NT2/D1 (cell line): ENCODE data around the gene TOP3B.

Experiments
- DNase-seq: peaks from one replicate; pipeline ENCODE4 v3.0.0-alpha.2; 2011; ENCODE audit warnings: low read depth, low spot score
- H3K27me3 ChIP-seq: 2 replicates; pipeline ENCODE4 v1.6.0; 2011; ENCODE audit warnings: mild to moderate bottlenecking; ENCODE audit not compliant: insufficient read length, insufficient read depth
- H3K36me3 ChIP-seq: 2 replicates; pipeline ENCODE4 v1.6.1; 2011; ENCODE audit warnings: mild to moderate bottlenecking, low read length, mixed read lengths; ENCODE audit not compliant: insufficient read depth, insufficient read length
- H3K4me1 ChIP-seq: 2 replicates; pipeline ENCODE4 v1.5.1; 2011; ENCODE audit not compliant: insufficient read depth, insufficient read length
- H3K4me3 ChIP-seq: 2 replicates; pipeline ENCODE4 v1.5.1; 2011; ENCODE audit warnings: low read depth; ENCODE audit not compliant: insufficient read length
- H3K9ac ChIP-seq: 2 replicates; pipeline ENCODE4 v1.6.0; 2011; ENCODE audit warnings: low read depth; ENCODE audit not compliant: insufficient read length
- H3K9me3 ChIP-seq: 2 replicates; pipeline ENCODE4 v1.5.1; 2011; ENCODE audit warnings: mild to moderate bottlenecking, low read length; ENCODE audit not compliant: insufficient read depth
- SUZ12 ChIP-seq: IDR thresholded peaks from 2 replicates; pipeline ENCODE4 v1.6.1; 2011; ENCODE audit not compliant: insufficient read length, insufficient read depth; ENCODE audit errors: extremely low read depth
- YY1 ChIP-seq: IDR thresholded peaks from 2 replicates; pipeline ENCODE4 v1.6.1; 2011; ENCODE audit not compliant: insufficient read length, insufficient read depth
- ZNF274 ChIP-seq: IDR thresholded peaks from 2 replicates; pipeline ENCODE4 v1.6.1; 2011; ENCODE audit warnings: mild to moderate bottlenecking, low read depth, low read length

TOP3B gene

DNA sequence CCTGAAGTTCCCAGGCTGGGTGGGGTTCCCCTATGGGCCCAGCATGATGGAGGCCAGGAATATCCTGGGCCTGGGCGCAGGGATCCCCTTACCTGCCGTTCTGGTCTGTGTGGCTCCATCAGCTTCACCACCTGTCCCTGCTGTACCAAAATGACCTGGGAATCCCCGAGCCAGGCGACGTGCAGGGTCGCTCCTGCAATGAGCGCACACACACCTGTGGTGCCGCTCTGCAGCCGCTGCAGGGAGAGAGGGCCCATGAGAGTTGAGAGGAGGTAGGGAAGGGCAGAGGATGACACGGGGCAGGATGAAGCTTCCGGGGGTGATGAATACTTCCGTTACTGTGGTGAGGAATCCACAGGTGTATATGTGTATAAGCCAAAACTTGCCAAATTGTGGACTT lies 51.5 kb downstream of the TOP3B start:
- peaks cover 44% of the 10 kb centered on the region for H3K36me3 ChIP-seq
- no peak for TF ChIP-seq SUZ12
- TF ChIP-seq YY1, result no peak
- TF ChIP-seq ZNF274, result no peak
- no peak overlapping the region for H3K9ac ChIP-seq
- no peaks in the 10 kb centered on the region for H3K27me3 ChIP-seq
- no peak overlapping the region for H3K4me3 ChIP-seq
- H3K9me3 ChIP-seq, result no peaks in the 10 kb centered on the region
- no peak for DNase-seq
- peaks cover 21% of the 10 kb centered on the region for H3K4me1 ChIP-seq

DNA sequence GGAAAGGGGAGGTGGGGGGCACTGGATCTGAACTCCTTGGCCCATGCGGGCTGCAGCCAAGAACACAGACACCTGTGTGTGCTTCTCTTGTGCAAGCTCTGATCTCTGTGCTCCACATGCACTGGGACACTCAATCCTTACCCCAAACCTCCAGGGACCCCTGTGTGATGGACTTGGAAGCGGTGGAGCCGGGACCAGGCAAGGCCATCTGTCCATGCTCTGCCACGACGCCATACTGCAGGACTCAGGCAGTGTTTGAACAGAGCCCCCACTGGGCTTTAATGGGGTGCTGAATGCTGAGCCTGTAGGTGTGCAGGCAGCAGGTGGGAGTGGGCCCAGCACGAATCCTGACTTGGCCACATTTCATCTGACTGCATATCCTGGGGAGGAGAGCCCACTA lies 53.3 kb downstream of the TOP3B start:
- Histone ChIP-seq H3K4me1 (peaks cover 23% of the 10 kb centered on the region), H3K4me3 (no peak overlapping the region), H3K9ac (no peak overlapping the region), H3K36me3 (peaks cover 37% of the 10 kb centered on the region), H3K27me3 (no peaks in the 10 kb centered on the region), H3K9me3 (no peaks in the 10 kb centered on the region)
- TF ChIP-seq ZNF274 (no peak), YY1 (no peak)
- DNase-seq, result no peak

DNA sequence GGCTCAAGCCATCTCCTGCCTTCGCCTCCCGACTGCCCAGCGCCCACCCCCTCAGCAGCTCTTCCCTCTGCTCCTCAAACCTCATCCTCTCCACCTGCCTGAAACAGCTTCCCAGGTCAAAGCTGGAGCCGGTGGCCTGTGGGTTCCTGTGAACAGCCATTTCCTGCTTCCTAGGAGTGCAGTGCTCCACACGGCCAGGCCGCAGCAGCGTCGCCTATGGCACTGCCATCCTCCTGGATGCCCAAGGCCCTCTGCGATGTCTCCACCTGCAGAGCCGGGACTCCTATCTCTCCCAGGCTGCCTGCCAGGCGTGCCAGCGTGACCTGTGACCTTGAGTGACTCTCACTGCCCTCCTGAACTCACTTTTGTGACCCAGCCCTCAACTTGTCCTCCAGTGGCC lies 54.5 kb downstream of the TOP3B start:
- H3K4me3 ChIP-seq, result no peak overlapping the region
- no peaks in the 10 kb centered on the region for H3K27me3 ChIP-seq
- H3K9me3 ChIP-seq, result no peaks in the 10 kb centered on the region
- peaks cover 23% of the 10 kb centered on the region for H3K4me1 ChIP-seq
- DNase-seq, result no peak
- H3K36me3 ChIP-seq, result peaks cover 30% of the 10 kb centered on the region
- no peak overlapping the region for H3K9ac ChIP-seq
- TF ChIP-seq YY1, result no peak
- no peak for TF ChIP-seq ZNF274
- TF ChIP-seq SUZ12, result no peak

DNA sequence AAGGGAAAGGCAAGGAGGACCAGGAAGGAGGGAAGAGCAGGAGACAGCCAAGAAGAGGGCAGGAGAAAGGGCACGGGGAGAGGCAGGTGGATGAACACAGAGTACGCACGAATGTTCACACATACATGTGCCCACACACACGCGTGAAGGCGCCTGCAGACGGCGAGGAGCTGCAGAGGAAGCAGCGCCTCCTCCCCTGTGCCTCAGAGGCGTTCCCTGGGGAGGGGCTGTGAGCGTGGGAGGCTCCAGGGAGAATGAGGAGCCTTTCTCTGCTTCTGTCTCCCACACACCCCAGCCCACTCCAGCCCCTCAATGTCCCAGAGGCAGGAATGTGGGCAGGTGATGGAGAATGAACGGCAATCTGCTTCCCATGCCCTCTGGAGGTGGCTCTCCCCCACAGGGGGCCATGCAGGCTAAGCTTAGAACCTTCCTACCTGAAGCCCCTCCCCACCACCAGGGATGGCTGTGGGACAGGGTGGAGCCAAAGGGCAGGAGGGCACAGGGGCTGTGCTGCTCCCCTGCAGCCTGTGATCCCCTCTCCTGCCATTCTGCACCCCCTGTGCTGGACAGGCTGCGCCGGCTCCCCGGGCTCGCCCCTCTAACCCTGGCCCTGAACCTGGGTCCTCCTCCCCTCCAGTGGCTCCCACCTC lies 55.3 kb downstream of the TOP3B start:
- DNase-seq, result no peak
- no peaks in the 10 kb centered on the region for H3K27me3 ChIP-seq
- no peak for TF ChIP-seq ZNF274
- no peak for TF ChIP-seq SUZ12
- no peak for TF ChIP-seq YY1
- H3K4me1 ChIP-seq, result peaks cover 25% of the 10 kb centered on the region
- peaks cover 24% of the 10 kb centered on the region for H3K36me3 ChIP-seq
- H3K9me3 ChIP-seq, result no peaks in the 10 kb centered on the region
- no peak overlapping the region for H3K4me3 ChIP-seq
- H3K9ac ChIP-seq, result peak overlapping the region; percentile 28

DNA sequence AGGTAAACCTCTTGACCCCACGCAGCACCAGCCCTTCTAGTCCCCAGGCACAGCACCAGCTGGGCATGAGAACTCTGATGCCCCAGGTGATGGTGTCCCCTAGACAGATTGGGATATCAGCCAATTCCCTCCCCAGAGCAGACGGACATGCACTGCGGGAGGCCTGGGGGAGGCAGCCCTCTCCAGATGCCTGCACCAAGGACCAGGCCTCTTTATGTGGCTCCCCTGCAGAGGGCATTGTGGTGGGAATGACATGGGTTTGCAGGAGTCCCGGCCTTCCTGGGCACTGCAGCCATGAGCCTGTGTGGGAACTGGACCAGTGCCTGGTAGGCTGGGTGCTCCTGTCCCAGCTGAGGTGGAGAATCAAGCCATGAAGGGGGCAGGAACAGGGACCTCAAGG lies 55.9 kb downstream of the TOP3B start:
- Histone ChIP-seq H3K9ac (peak overlapping the region; percentile 28), H3K27me3 (no peaks in the 10 kb centered on the region), H3K4me3 (no peak overlapping the region), H3K36me3 (peaks cover 22% of the 10 kb centered on the region), H3K4me1 (peaks cover 27% of the 10 kb centered on the region), H3K9me3 (no peaks in the 10 kb centered on the region)
- TF ChIP-seq YY1, result no peak
- no peak for TF ChIP-seq ZNF274
- no peak for TF ChIP-seq SUZ12
- DNase-seq, result no peak

DNA sequence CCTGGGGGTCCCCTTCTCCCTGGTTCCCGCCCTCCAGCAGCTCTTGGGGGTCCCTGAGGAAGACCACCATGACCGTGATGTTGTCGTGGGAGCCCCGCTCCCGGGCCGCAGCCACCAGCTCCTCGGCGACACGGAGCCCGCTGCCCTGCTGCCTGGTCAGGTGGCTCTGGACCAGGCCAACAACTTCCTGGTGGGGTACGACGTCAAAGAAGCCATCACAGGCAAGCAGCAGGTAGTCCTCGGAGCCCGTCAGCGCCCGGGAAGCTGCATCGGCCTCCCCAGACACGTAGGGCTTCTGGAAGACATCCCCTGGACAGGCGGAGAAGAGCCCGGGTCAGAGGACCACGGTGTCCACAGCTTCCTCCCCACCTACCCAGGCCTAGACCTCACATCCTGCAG lies 59.4 kb downstream of the TOP3B start:
- H3K9ac ChIP-seq, result no peak overlapping the region
- H3K4me3 ChIP-seq, result no peak overlapping the region
- H3K27me3 ChIP-seq, result no peaks in the 10 kb centered on the region
- DNase-seq, result no peak
- TF ChIP-seq YY1, result no peak
- TF ChIP-seq ZNF274, result no peak
- no peak for TF ChIP-seq SUZ12
- peaks cover 40% of the 10 kb centered on the region for H3K4me1 ChIP-seq
- no peaks in the 10 kb centered on the region for H3K9me3 ChIP-seq
- H3K36me3 ChIP-seq, result peaks cover 2% of the 10 kb centered on the region

DNA sequence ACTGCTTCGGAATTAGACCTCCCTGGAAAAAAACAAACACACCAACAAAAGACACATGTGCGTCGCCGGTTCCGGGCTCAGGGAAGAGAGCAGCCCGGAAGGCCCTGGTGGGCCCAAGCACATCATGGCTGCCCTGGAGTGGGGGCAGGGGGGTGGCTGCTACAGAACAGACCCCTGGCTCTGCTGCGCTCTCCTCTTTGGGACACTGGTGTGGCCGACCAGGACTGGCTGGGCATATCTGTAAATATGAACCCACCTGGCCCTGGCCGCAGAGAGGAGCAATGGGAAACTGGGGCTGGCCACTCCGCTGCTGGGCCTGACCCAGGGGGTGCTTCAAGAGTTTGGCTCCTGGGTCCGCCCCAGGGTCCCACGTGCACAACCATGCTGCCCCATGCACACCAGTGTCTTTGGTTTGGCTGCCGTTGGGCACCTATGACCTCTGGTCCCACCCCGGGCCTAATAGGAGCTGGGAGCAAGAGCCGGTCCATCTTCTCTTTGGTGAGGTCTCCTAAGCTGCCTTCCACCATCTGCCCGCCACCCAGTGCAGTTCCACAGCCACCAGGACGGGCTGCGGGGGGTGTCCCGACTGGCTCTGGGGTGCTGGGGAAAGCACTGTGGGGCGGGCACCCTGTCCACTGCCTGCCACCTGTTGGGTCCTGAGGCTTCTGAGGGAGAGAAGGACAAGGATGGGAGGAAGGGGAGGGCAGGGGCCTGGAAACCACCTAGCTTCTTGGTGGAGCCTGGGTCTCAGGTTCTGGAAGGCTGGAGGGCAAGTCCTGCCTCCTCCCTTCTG lies 60.0 kb downstream of the TOP3B start:
- no peak for TF ChIP-seq ZNF274
- TF ChIP-seq SUZ12, result no peak
- no peak for TF ChIP-seq YY1
- peaks cover 2% of the 10 kb centered on the region for H3K36me3 ChIP-seq
- DNase-seq, result no peak
- H3K4me1 ChIP-seq, result peaks cover 42% of the 10 kb centered on the region
- no peaks in the 10 kb centered on the region for H3K9me3 ChIP-seq
- no peak overlapping the region for H3K9ac ChIP-seq
- no peak overlapping the region for H3K4me3 ChIP-seq
- no peaks in the 10 kb centered on the region for H3K27me3 ChIP-seq
